ENCODE data around the gene C9orf57. TPM values are rescaled to one million over a fixed set of nuclear protein-coding genes. Genes with fewer than 3 reads are reported as not detected.

Gene C9orf57
- total RNA-seq, 1 experiment from 2014 or later: not detected

DNA sequence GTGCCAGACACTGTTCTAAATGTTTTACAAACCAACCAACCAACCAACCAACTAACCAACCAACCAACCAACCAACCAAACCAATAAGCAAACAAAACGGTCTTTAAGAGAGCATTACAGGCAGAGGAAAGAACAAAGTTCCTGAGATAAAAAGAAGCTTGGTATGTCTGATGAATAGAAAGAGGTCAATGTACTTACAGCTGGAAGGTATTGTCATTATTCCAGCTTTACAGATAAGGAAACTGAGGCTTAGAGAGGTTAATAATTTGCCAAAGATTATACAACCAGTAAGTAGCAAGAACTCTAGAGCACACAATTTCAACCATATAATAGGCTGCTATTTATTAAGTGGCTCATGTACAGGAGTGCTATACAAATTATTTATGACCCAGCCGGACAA, 29.6 kb downstream of the C9orf57 start:
- ChIA-PET POLR2A (ENCODE audit: low non-redundant PET) (no interaction called here), CTCF (no interaction called here)
- no peaks in the 10 kb centered on the region for H3K36me3 ChIP-seq (ENCODE audit: insufficient read depth, low read length, poor library complexity, severe bottlenecking)
- TF ChIP-seq EZH2 (IDR thresholded peaks at IDR 0.05; ENCODE audit: borderline replicate concordance, low read depth, low read length, poor library complexity, severe bottlenecking): no peak
- TF ChIP-seq, protein P1, sequence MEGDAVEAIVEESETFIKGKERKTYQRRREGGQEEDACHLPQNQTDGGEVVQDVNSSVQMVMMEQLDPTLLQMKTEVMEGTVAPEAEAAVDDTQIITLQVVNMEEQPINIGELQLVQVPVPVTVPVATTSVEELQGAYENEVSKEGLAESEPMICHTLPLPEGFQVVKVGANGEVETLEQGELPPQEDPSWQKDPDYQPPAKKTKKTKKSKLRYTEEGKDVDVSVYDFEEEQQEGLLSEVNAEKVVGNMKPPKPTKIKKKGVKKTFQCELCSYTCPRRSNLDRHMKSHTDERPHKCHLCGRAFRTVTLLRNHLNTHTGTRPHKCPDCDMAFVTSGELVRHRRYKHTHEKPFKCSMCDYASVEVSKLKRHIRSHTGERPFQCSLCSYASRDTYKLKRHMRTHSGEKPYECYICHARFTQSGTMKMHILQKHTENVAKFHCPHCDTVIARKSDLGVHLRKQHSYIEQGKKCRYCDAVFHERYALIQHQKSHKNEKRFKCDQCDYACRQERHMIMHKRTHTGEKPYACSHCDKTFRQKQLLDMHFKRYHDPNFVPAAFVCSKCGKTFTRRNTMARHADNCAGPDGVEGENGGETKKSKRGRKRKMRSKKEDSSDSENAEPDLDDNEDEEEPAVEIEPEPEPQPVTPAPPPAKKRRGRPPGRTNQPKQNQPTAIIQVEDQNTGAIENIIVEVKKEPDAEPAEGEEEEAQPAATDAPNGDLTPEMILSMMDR (conservative IDR thresholded peaks at IDR 0.05; ENCODE audit: low read depth, low read length): no peak
- BruUV-seq (replicated peaks): no TSS peak
- intact Hi-C loops (cut with micrococcal nuclease; ENCODE audit: unreplicated experiment): no loop called here
- H3K27ac ChIP-seq (ENCODE audit: low read depth, low read length, poor library complexity, severe bottlenecking): no peak overlapping the region
- no peak overlapping the region for H3K4me3 ChIP-seq (ENCODE audit: low read depth, low read length, poor library complexity, severe bottlenecking)
- H3K9me3 ChIP-seq (ENCODE audit: low read depth, low read length, poor library complexity, severe bottlenecking): no peaks in the 10 kb centered on the region
- no peaks in the 10 kb centered on the region for H3K4me1 ChIP-seq (ENCODE audit: insufficient read depth, low read length, poor library complexity, severe bottlenecking)
- no peak for DNase-seq (ENCODE audit: low spot score)
- no peaks in the 10 kb centered on the region for H3K27me3 ChIP-seq (replicated peaks; ENCODE audit: insufficient read depth, low read depth, low read length, poor library complexity)

DNA sequence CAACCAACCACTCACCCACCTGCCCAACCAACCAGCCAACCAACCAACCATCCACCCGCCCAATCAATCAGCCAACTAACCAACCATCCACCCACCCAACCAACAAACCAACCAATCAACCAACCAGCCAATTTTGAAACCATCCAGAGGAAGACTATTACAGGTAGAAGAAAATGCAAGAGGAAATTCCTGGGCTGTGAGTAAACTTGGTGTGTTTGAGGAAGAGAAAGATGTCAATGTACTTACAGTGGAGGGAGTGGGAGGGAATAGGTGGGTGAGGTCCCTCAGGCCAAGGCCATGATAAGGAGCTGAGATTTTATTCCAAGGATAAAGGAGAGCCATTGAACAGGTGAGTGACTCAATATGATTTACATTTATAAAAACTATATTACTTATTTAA, 30.4 kb downstream of the C9orf57 start:
- no TSS peak for BruUV-seq (replicated peaks)
- ChIA-PET POLR2A (ENCODE audit: low non-redundant PET) (no interaction called here), CTCF (no interaction called here)
- Histone ChIP-seq H3K4me3 (ENCODE audit: low read depth, low read length, poor library complexity, severe bottlenecking) (no peak overlapping the region), H3K27me3 (replicated peaks; ENCODE audit: insufficient read depth, low read depth, low read length, poor library complexity) (no peaks in the 10 kb centered on the region), H3K27ac (ENCODE audit: low read depth, low read length, poor library complexity, severe bottlenecking) (no peak overlapping the region), H3K36me3 (ENCODE audit: insufficient read depth, low read length, poor library complexity, severe bottlenecking) (no peaks in the 10 kb centered on the region), H3K9me3 (ENCODE audit: low read depth, low read length, poor library complexity, severe bottlenecking) (no peaks in the 10 kb centered on the region), H3K4me1 (ENCODE audit: insufficient read depth, low read length, poor library complexity, severe bottlenecking) (no peaks in the 10 kb centered on the region)
- TF ChIP-seq, protein P1 (conservative IDR thresholded peaks at IDR 0.05; ENCODE audit: low read depth, low read length): no peak
- TF ChIP-seq EZH2 (IDR thresholded peaks at IDR 0.05; ENCODE audit: borderline replicate concordance, low read depth, low read length, poor library complexity, severe bottlenecking): no peak
- no peak for DNase-seq (ENCODE audit: low spot score)
- intact Hi-C loops (cut with micrococcal nuclease; ENCODE audit: unreplicated experiment): loop anchor here (5.0 kb wide), 2 partner anchors 423 to 743 kb away; no protein-coding TSS in a partner anchor

GRCh38 chr9:72025906-72026305, 34.5 kb downstream of the C9orf57 start:
- ChIA-PET CTCF (interaction anchor here (0.9 kb wide), 1 partner anchor 219 kb away, joined by 4 read pairs; no protein-coding TSS in a partner anchor), POLR2A (ENCODE audit: low non-redundant PET) (no interaction called here)
- no TSS peak for BruUV-seq (replicated peaks)
- intact Hi-C loops (cut with micrococcal nuclease; ENCODE audit: unreplicated experiment): loop anchor here (1.0 to 5.0 kb wide), 3 partner anchors 219 to 739 kb away; no protein-coding TSS in a partner anchor
- Histone ChIP-seq H3K27me3 (replicated peaks; ENCODE audit: insufficient read depth, low read depth, low read length, poor library complexity) (no peaks in the 10 kb centered on the region), H3K4me1 (ENCODE audit: insufficient read depth, low read length, poor library complexity, severe bottlenecking) (no peaks in the 10 kb centered on the region), H3K36me3 (ENCODE audit: insufficient read depth, low read length, poor library complexity, severe bottlenecking) (no peaks in the 10 kb centered on the region), H3K4me3 (ENCODE audit: low read depth, low read length, poor library complexity, severe bottlenecking) (no peak overlapping the region), H3K9me3 (ENCODE audit: low read depth, low read length, poor library complexity, severe bottlenecking) (no peaks in the 10 kb centered on the region), H3K27ac (ENCODE audit: low read depth, low read length, poor library complexity, severe bottlenecking) (no peak overlapping the region)
- TF ChIP-seq, protein P1 (conservative IDR thresholded peaks at IDR 0.05; ENCODE audit: low read depth, low read length): no peak
- no peak for TF ChIP-seq EZH2 (IDR thresholded peaks at IDR 0.05; ENCODE audit: borderline replicate concordance, low read depth, low read length, poor library complexity, severe bottlenecking)
- DNase-seq (ENCODE audit: low spot score): no peak
